Activated CD4-positive, alpha-beta memory T cell treated with anti-CD3 and anti-CD28 coated beads, Interleukin-2, amount 10 ng/mL, durations not matched to agents 7 days and 5 days (primary cell): ENCODE data around the gene SPEM3. TPM values are rescaled to one million over a fixed set of nuclear protein-coding genes. Genes with fewer than 3 reads are reported as not detected.

Experiments
- CTCF ChIA-PET: fragments of 350-600 bp; sonication (Branson Sonifier 250); formaldehyde crosslinking; loops from one replicate; lab custom pipeline; 2021; ENCODE audit warnings: antibody characterized with exemption, inconsistent platforms; lab: Charles Lee
- POLR2A ChIA-PET: fragments of 350-600 bp; sonication (Branson Sonifier 250); formaldehyde crosslinking; loops from one replicate; lab custom pipeline; 2021; ENCODE audit warnings: antibody characterized with exemption; lab: Charles Lee
- DNase-seq: peaks from one replicate; pipeline ENCODE4 v3.0.0-alpha.2; 2020
- H3K27ac Mint-ChIP-seq: one replicate; pipeline ENCODE4 v1.8.0; 2021; ENCODE audit warnings: mild to moderate bottlenecking, mixed read lengths
- H3K27me3 Mint-ChIP-seq: one replicate; pipeline ENCODE4 v1.8.0; 2021; ENCODE audit warnings: mixed read lengths
- H3K36me3 Mint-ChIP-seq: one replicate; pipeline ENCODE4 v1.8.0; 2021; ENCODE audit warnings: low read depth, mixed read lengths
- H3K4me1 Mint-ChIP-seq: one replicate; pipeline ENCODE4 v1.8.0; 2021; ENCODE audit warnings: mixed read lengths
- H3K4me3 Mint-ChIP-seq: one replicate; pipeline ENCODE4 v1.8.0; 2021; ENCODE audit warnings: mild to moderate bottlenecking, mixed read lengths
- H3K9me3 Mint-ChIP-seq: one replicate; pipeline ENCODE4 v1.8.0; 2021; ENCODE audit warnings: mixed read lengths
- total RNA-seq, 2 experiments: library from RNA; stranded (reverse); gene quantifications; one replicate each; pipeline ENCODE4 v1.2.3, GENCODE V29; 2021

SPEM3 gene
- total RNA-seq, 2 experiments from 2014 or later = not detected

DNA sequence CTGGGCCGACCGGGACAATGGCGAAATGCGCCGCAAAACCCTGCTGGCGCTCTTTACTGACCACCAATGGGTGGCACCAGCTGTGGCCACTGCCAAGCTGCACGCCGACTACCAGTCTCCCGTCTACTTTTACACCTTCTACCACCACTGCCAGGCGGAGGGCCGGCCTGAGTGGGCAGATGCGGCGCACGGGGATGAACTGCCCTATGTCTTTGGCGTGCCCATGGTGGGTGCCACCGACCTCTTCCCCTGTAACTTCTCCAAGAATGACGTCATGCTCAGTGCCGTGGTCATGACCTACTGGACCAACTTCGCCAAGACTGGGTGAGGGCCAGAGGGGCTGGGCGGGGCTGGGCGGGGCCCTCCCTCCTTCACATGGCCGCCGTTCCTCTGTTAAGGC, 12.9 kb upstream of the SPEM3 start:
- Mint-ChIP-seq H3K4me3 (no peak overlapping the region), H3K36me3 (no peaks in the 10 kb centered on the region), H3K4me1 (no peaks in the 10 kb centered on the region), H3K27ac (no peak overlapping the region), H3K9me3 (no peaks in the 10 kb centered on the region), H3K27me3 (no peaks in the 10 kb centered on the region)
- ChIA-PET CTCF (interaction anchor here (1.8 kb wide), 1 partner anchor 60 kb away, joined by 4 read pairs; no protein-coding TSS in a partner anchor), POLR2A (no interaction called here)
- no peak for DNase-seq

- Mint-ChIP-seq H3K4me1 (no peaks in the 10 kb centered on the region), H3K36me3 (no peaks in the 10 kb centered on the region), H3K27me3 (no peaks in the 10 kb centered on the region), H3K4me3 (no peak overlapping the region), H3K27ac (no peak overlapping the region), H3K9me3 (no peaks in the 10 kb centered on the region)
- POLR2A ChIA-PET = no interaction called here
- no peak for DNase-seq
- CTCF ChIA-PET = interaction anchor here (1.4 kb wide), 1 partner anchor 61 kb away, joined by 3 read pairs; no protein-coding TSS in a partner anchor
Observed at GRCh38 chr17:7416323-7416722, 12.3 kb upstream of the SPEM3 start.

- CTCF ChIA-PET = interaction anchor here (1.4 kb wide), 1 partner anchor 62 kb away, joined by 3 read pairs; no protein-coding TSS in a partner anchor
- Mint-ChIP-seq H3K9me3 (no peaks in the 10 kb centered on the region), H3K36me3 (no peaks in the 10 kb centered on the region), H3K4me3 (no peak overlapping the region), H3K27ac (no peak overlapping the region), H3K27me3 (no peaks in the 10 kb centered on the region), H3K4me1 (no peaks in the 10 kb centered on the region)
- DNase-seq = no peak
- POLR2A ChIA-PET = no interaction called here
Observed at GRCh38 chr17:7417056-7417655, 11.5 kb upstream of the SPEM3 start.

- ChIA-PET POLR2A (interaction anchor here (0.9 kb wide), 1 partner anchor 18 kb away, joined by 3 read pairs; no protein-coding TSS in a partner anchor), CTCF (no interaction called here)
- H3K27me3 Mint-ChIP-seq = no peaks in the 10 kb centered on the region
- no peak overlapping the region for H3K27ac Mint-ChIP-seq
- no peaks in the 10 kb centered on the region for H3K36me3 Mint-ChIP-seq
- no peaks in the 10 kb centered on the region for H3K9me3 Mint-ChIP-seq
- no peak overlapping the region for H3K4me3 Mint-ChIP-seq
- no peak for DNase-seq
- H3K4me1 Mint-ChIP-seq = no peaks in the 10 kb centered on the region
Observed at GRCh38 chr17:7418472-7419152, 10.0 kb upstream of the SPEM3 start.

GRCh38 chr17:7419819-7420610, 8.6 kb upstream of the SPEM3 start, which contains the start of gene SPEM1:
Gene SPEM1 (plus strand): TSS chr17:7420324. CDS start chr17:7420385, 61 bp downstream.
- POLR2A ChIA-PET = interaction anchor here (0.9 to 1.3 kb wide), 3 partner anchors 16 to 63 kb away, joined by 3 to 9 read pairs (median 3); partner anchors contain the start of gene TMEM256

GRCh38 chr17:7421186-7421585, 7.5 kb upstream of the SPEM3 start:
- ChIA-PET CTCF (interaction anchor here (1.2 to 1.9 kb wide), 2 partner anchors 16 to 65 kb away, joined by 4 to 5 read pairs; no protein-coding TSS in a partner anchor), POLR2A (interaction anchor here (1.1 to 1.3 kb wide), 2 partner anchors 18 to 62 kb away, joined by 3 to 9 read pairs; partner anchors contain the start of gene TMEM256)
- H3K4me1 Mint-ChIP-seq = no peaks in the 10 kb centered on the region
- no peak overlapping the region for H3K4me3 Mint-ChIP-seq
- no peaks in the 10 kb centered on the region for H3K36me3 Mint-ChIP-seq
- no peaks in the 10 kb centered on the region for H3K9me3 Mint-ChIP-seq
- no peak for DNase-seq
- H3K27me3 Mint-ChIP-seq = peaks cover 1% of the 10 kb centered on the region
- no peak overlapping the region for H3K27ac Mint-ChIP-seq

More at GRCh38 chr17:7419819-7420610, 8.6 kb upstream of the SPEM3 start, which contains the start of gene SPEM1:
- no peaks in the 10 kb centered on the region for H3K9me3 Mint-ChIP-seq
- CTCF ChIA-PET = interaction anchor here (0.6 to 1.9 kb wide), 4 partner anchors 16 to 214 kb away, joined by 3 to 6 read pairs (median 4); partner anchors contain the start of gene TMEM256
- peaks cover 1% of the 10 kb centered on the region for H3K27me3 Mint-ChIP-seq
- no peaks in the 10 kb centered on the region for H3K4me1 Mint-ChIP-seq
- no peak within 1 kb of the TSS for H3K27ac Mint-ChIP-seq
- no peak for DNase-seq
- H3K4me3 Mint-ChIP-seq = no peak within 1 kb of the TSS
- no peaks in the 10 kb centered on the region for H3K36me3 Mint-ChIP-seq

DNA sequence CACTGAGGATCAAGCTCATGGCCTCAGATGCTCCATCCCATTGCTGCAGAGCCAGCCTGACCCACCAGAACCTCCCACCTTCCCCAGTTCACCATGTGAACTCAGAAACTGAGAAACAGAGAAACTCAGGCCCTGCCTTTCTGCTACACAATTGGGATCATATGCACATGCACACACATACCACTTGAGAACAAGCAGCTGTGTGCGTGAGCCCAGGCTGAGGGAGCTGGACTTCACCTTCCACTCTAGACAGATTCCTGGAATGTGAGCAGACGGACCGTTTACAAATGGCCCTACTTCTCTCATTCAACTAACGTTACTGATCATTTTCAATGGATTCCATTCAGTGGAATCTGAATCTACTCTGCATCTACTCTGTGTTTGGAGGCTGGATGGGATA, 5.0 kb upstream of the SPEM3 start:
- Mint-ChIP-seq H3K4me1 (no peaks in the 10 kb centered on the region), H3K27ac (no peak overlapping the region), H3K27me3 (peaks cover 1% of the 10 kb centered on the region), H3K9me3 (no peaks in the 10 kb centered on the region), H3K4me3 (no peak overlapping the region), H3K36me3 (no peaks in the 10 kb centered on the region)
- POLR2A ChIA-PET = interaction anchor here (1.4 kb wide), 1 partner anchor 31 kb away, joined by 3 read pairs; no protein-coding TSS in a partner anchor
- DNase-seq = no peak
- CTCF ChIA-PET = interaction anchor here (1.4 to 1.8 kb wide), 2 partner anchors 8 to 13 kb away, joined by 4 to 5 read pairs; no protein-coding TSS in a partner anchor

- H3K36me3 Mint-ChIP-seq = no peaks in the 10 kb centered on the region
- CTCF ChIA-PET = no interaction called here
- H3K27ac Mint-ChIP-seq = no peak within 1 kb of the TSS
- POLR2A ChIA-PET = interaction anchor here (0.9 kb wide), 1 partner anchor 16 kb away, joined by 4 read pairs; no protein-coding TSS in a partner anchor
- H3K4me3 Mint-ChIP-seq = no peak within 1 kb of the TSS
- DNase-seq = no peak
- peaks cover 1% of the 10 kb centered on the region for H3K27me3 Mint-ChIP-seq
- no peaks in the 10 kb centered on the region for H3K9me3 Mint-ChIP-seq
- no peaks in the 10 kb centered on the region for H3K4me1 Mint-ChIP-seq
Observed at GRCh38 chr17:7425316-7425715, 3.3 kb upstream of the SPEM3 start, which contains the start of gene SPEM2. Gene SPEM2 (plus strand): TSS chr17:7425616. CDS start chr17:7425689, 73 bp downstream.

GRCh38 chr17:7425756-7426155, 2.9 kb upstream of the SPEM3 start:
- Mint-ChIP-seq H3K4me3 (no peak overlapping the region), H3K4me1 (no peaks in the 10 kb centered on the region), H3K9me3 (no peaks in the 10 kb centered on the region), H3K27me3 (peaks cover 1% of the 10 kb centered on the region), H3K27ac (no peak overlapping the region), H3K36me3 (no peaks in the 10 kb centered on the region)
- CTCF ChIA-PET = no interaction called here
- DNase-seq = no peak
- POLR2A ChIA-PET = interaction anchor here (0.9 kb wide), 1 partner anchor 16 kb away, joined by 4 read pairs; no protein-coding TSS in a partner anchor

GRCh38 chr17:7426203-7426863, 2.3 kb upstream of the SPEM3 start:
- H3K27ac Mint-ChIP-seq = no peak overlapping the region
- DNase-seq = no peak
- ChIA-PET CTCF (no interaction called here), POLR2A (interaction anchor here (0.9 kb wide), 1 partner anchor 10 kb away, joined by 3 read pairs; no protein-coding TSS in a partner anchor)
- H3K27me3 Mint-ChIP-seq = peaks cover 1% of the 10 kb centered on the region
- no peaks in the 10 kb centered on the region for H3K4me1 Mint-ChIP-seq
- no peaks in the 10 kb centered on the region for H3K36me3 Mint-ChIP-seq
- no peak overlapping the region for H3K4me3 Mint-ChIP-seq
- no peaks in the 10 kb centered on the region for H3K9me3 Mint-ChIP-seq

- Mint-ChIP-seq H3K4me3 (no peak overlapping the region), H3K4me1 (no peaks in the 10 kb centered on the region), H3K9me3 (no peaks in the 10 kb centered on the region), H3K27me3 (peaks cover 1% of the 10 kb centered on the region), H3K36me3 (no peaks in the 10 kb centered on the region), H3K27ac (no peak overlapping the region)
- ChIA-PET CTCF (no interaction called here), POLR2A (interaction anchor here (0.9 kb wide), 1 partner anchor 9 kb away, joined by 3 read pairs; no protein-coding TSS in a partner anchor)
- no peak for DNase-seq
Observed at GRCh38 chr17:7426896-7427489, 1.7 kb upstream of the SPEM3 start.
